Stimulated activated effector memory CD8-positive, alpha-beta T cell treated with anti-CD3 and anti-CD28 coated beads, Interleukin-12 subunit alpha, Interleukin-12 subunit beta, amount 100 ng/mL, for 72 hours (primary cell): ENCODE measurements around the gene TCF25.
A peak's percentile ranks its signal among the peaks of the same experiment; 100 is the strongest.

ENCODE experiments used
- ATAC-seq: fragments of 150-1000 bp; cut with Tn5 transposase; 2 replicates; pipeline ENCODE4 v1.10.0; 2021
- DNase-seq, 2 donors: peaks; one replicate each; pipeline ENCODE4 v3.0.0; 2021 to 2022; ENCODE audit warnings: low spot score in 2 of 2
- H3K27ac Mint-ChIP-seq: one replicate; pipeline ENCODE4 v1.8.0; 2022; ENCODE audit warnings: mild to moderate bottlenecking, mixed read lengths
- H3K36me3 Mint-ChIP-seq: one replicate; pipeline ENCODE4 v1.8.0; 2022; ENCODE audit warnings: mild to moderate bottlenecking, mixed read lengths
- H3K4me1 Mint-ChIP-seq: one replicate; pipeline ENCODE4 v1.8.0; 2022; ENCODE audit warnings: mixed read lengths
- H3K4me3 Mint-ChIP-seq: one replicate; pipeline ENCODE4 v1.8.0; 2022; ENCODE audit warnings: mild to moderate bottlenecking, mixed read lengths
- H3K9me3 Mint-ChIP-seq: one replicate; pipeline ENCODE4 v1.8.0; 2022; ENCODE audit warnings: mixed read lengths

Gene TCF25

GRCh38 chr16:89951509-89951908 is 78.1 kb downstream of the TCF25 start:
- no peak overlapping the region for H3K4me3 Mint-ChIP-seq
- H3K36me3 Mint-ChIP-seq: peaks cover 12% of the 10 kb centered on the region
- H3K27ac Mint-ChIP-seq: no peak overlapping the region
- H3K9me3 Mint-ChIP-seq: no peaks in the 10 kb centered on the region
- ATAC-seq (no peak), DNase-seq (no peak)
- peaks cover 15% of the 10 kb centered on the region for H3K4me1 Mint-ChIP-seq

DNA sequence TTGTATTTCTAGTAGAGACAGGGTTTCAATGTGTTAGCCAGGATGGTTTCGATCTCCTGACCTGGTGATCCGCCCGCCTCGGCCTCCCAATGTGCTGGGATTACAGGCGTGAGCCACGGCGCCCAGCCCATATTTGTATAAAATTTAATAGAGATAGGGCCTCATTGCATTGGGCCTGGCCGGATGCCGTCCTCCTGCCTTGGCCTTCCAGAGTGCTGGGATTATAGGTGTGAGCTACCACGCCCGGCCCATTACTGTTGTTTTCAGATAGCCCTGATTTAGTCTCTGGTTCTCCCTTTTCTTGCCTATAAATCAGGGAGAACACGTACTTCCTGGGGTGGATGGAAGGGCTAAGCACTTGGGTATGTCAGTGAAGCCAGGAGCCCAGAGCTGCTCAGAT is 78.7 kb downstream of the TCF25 start:
- Mint-ChIP-seq H3K4me3 (no peak overlapping the region), H3K9me3 (no peaks in the 10 kb centered on the region), H3K27ac (no peak overlapping the region), H3K4me1 (peaks cover 15% of the 10 kb centered on the region), H3K36me3 (peaks cover 12% of the 10 kb centered on the region)
- ATAC-seq: no peak
- DNase-seq: no peak

DNA sequence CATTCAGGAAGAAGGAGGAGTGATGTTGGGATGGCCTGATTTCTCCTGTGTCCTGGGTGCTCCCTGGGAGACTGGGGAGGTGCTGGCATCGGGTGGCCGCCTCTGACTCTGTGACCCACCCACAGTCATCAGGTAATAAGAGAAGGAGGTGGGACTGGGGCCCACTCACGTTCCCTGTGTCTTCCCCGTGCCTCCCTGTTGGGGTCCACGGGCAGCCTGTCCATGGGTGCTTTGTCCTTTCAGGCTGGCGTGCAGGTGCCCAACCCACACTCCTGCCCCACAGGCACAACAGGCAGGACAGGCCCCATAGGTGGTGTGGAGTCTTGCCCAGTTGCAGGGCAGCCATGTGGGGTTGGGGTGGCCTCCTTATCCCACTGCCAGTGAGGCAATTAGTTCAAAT is 79.2 kb downstream of the TCF25 start:
- peaks cover 12% of the 10 kb centered on the region for H3K36me3 Mint-ChIP-seq
- peaks cover 12% of the 10 kb centered on the region for H3K4me1 Mint-ChIP-seq
- H3K9me3 Mint-ChIP-seq: no peaks in the 10 kb centered on the region
- ATAC-seq: no peak
- H3K27ac Mint-ChIP-seq: no peak overlapping the region
- DNase-seq: no peak
- H3K4me3 Mint-ChIP-seq: no peak overlapping the region

DNA sequence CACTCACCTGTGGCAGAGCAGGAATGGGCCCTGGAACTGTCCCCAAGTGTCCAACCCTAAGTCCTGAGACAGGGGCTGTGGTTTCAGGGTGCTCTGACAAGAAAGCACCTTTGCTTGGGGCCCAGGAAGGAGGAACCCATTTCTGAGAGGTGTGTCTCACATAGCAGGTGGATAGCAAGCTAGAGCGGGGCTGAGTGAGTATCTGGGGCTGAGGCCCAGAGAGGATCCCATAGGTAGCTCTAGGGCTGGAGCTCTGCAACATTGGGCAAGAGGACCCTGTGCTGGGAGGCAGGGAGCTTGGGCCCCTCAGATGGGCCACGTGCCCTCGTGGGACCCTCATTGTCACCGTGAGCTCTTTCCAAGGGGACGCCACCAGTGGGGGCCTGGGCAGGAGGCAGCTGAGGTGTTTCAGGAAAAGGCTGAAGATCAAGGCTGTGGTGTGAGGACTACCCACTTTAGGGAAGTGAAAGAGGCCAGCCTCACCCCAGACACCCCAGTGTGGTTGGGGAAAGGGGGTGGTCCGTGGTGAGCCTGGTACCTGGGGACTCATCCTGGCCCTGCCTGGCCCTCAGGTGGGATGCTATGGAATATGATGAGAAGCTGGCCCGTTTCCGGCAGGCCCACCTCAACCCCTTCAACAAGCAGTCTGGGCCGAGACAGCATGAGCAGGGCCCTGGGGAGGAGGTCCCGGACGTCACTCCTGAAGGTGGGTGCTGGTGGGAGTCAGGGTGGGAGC is 80.4 kb downstream of the TCF25 start:
- DNase-seq (no peak), ATAC-seq (no peak)
- peak overlapping the region; percentile 56 for H3K27ac Mint-ChIP-seq
- no peak overlapping the region for H3K4me3 Mint-ChIP-seq
- peaks cover 17% of the 10 kb centered on the region for H3K4me1 Mint-ChIP-seq
- no peaks in the 10 kb centered on the region for H3K9me3 Mint-ChIP-seq
- H3K36me3 Mint-ChIP-seq: peaks cover 12% of the 10 kb centered on the region

GRCh38 chr16:89954462-89954861 is 81.1 kb downstream of the TCF25 start:
- H3K4me1 Mint-ChIP-seq: peaks cover 18% of the 10 kb centered on the region

DNA sequence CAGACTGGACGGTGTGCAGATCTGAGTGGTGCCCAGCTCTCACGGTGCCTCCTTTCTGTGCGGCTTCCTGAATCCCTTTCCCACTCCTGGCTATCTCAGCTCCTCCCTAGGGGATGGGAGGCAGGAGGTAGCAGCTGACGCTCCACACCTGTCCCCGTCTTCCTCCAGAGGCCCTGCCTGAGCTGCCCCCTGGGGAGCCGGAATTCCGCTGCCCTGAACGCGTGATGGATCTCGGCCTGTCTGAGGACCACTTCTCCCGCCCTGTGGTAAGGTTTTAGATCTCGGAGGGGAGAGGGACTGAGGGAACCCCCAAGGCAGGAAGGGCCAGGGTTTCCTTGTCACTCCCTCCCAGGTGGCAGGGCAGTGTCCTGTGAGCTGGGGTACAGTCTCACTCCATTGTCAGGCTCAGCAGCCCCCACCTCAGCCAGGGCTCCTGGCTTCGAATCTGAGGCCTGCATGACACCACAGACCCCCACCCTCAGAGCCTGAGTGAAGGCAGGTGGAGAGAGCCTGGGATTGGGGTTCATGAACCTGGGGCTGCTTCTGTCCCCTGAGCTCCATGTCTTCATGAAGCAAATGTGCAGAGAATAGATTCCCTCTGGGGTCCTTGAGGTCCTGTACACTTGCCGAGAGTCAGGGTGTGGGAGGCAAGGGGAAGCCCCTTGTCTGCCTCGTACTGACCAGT is 81.8 kb downstream of the TCF25 start:
- DNase-seq (no peak), ATAC-seq (no peak)
- Mint-ChIP-seq H3K4me3 (no peak overlapping the region), H3K9me3 (no peaks in the 10 kb centered on the region), H3K4me1 (peaks cover 12% of the 10 kb centered on the region), H3K36me3 (peaks cover 8% of the 10 kb centered on the region), H3K27ac (no peak overlapping the region)

More at GRCh38 chr16:89954462-89954861, 81.1 kb downstream of the TCF25 start:
- H3K9me3 Mint-ChIP-seq: no peaks in the 10 kb centered on the region
- no peak for ATAC-seq
- no peak for DNase-seq
- no peak overlapping the region for H3K27ac Mint-ChIP-seq
- H3K4me3 Mint-ChIP-seq: no peak overlapping the region
- H3K36me3 Mint-ChIP-seq: peaks cover 12% of the 10 kb centered on the region

- ATAC-seq (no peak), DNase-seq (no peak)
- Mint-ChIP-seq H3K9me3 (no peaks in the 10 kb centered on the region), H3K4me1 (peaks cover 10% of the 10 kb centered on the region), H3K27ac (no peak overlapping the region), H3K4me3 (no peak overlapping the region), H3K36me3 (peaks cover 6% of the 10 kb centered on the region)
Observed at GRCh38 chr16:89956505-89957215, 83.3 kb downstream of the TCF25 start.

- DNase-seq (no peak), ATAC-seq (no peak)
- Mint-ChIP-seq H3K4me3 (no peak overlapping the region), H3K4me1 (peaks cover 10% of the 10 kb centered on the region), H3K9me3 (no peaks in the 10 kb centered on the region), H3K36me3 (peaks cover 6% of the 10 kb centered on the region), H3K27ac (no peak overlapping the region)
Observed at GRCh38 chr16:89957216-89957785, 83.9 kb downstream of the TCF25 start.

DNA sequence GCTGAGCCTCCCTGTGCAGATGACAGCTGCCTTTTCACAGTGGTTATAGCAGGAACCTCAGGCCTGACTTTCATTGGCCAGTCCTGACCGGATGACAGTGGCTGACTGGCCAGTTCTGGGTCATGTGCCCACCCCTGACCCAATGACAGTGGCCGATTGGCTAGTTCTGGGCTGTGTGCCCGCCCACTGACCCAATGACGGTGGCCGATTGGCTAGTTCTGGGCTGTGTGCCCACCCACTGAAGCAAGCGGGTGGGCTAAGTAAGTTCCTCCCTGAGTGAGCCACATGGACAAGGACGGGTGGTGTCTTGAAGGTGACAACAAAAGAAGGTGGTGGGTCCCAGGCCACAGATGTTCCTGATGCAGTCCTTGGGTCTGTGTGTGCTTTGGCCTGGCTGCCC is 84.7 kb downstream of the TCF25 start:
- H3K9me3 Mint-ChIP-seq: no peaks in the 10 kb centered on the region
- H3K4me1 Mint-ChIP-seq: peaks cover 10% of the 10 kb centered on the region
- H3K36me3 Mint-ChIP-seq: peaks cover 6% of the 10 kb centered on the region
- ATAC-seq: peak; percentile 45
- no peak overlapping the region for H3K4me3 Mint-ChIP-seq
- DNase-seq: no peak
- no peak overlapping the region for H3K27ac Mint-ChIP-seq

GRCh38 chr16:89958596-89958995 is 85.2 kb downstream of the TCF25 start:
- Mint-ChIP-seq H3K9me3 (no peaks in the 10 kb centered on the region), H3K4me1 (peaks cover 10% of the 10 kb centered on the region), H3K27ac (no peak overlapping the region), H3K4me3 (no peak overlapping the region), H3K36me3 (peaks cover 6% of the 10 kb centered on the region)
- ATAC-seq (no peak), DNase-seq (no peak)

DNA sequence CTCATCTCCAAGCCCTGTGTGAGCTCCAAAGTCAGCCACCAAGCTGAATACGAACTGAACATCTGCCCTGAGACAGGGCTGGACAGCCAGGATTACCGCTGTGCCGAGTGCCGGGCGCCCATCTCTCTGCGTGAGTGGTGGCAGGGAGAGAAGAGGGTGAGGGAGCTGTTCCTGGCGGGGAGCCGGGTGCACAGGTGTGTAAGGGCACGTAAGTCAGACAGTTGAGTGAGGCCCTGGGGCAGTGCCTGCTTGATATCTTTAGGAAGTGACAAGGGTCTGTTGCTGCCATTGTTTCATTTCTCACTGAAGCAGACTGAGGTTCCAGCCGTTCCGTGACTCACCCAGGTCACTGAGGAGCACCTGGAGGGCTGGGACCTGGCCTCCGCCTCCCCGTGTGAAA is 87.6 kb downstream of the TCF25 start:
- ATAC-seq: no peak
- H3K9me3 Mint-ChIP-seq: no peaks in the 10 kb centered on the region

More for the DNA sequence above, 87.6 kb downstream of the TCF25 start:
- no peak for DNase-seq
- H3K27ac Mint-ChIP-seq: no peak overlapping the region
- no peaks in the 10 kb centered on the region for H3K36me3 Mint-ChIP-seq
- H3K4me1 Mint-ChIP-seq: peaks cover 10% of the 10 kb centered on the region
- H3K4me3 Mint-ChIP-seq: no peak overlapping the region
